ENCODE results near the gene NMT2. TPM values are rescaled to one million over a fixed set of nuclear protein-coding genes. Genes with fewer than 3 reads are reported as not detected.

NMT2 gene
- total RNA-seq, 1 donor = 84.2 TPM

DNA sequence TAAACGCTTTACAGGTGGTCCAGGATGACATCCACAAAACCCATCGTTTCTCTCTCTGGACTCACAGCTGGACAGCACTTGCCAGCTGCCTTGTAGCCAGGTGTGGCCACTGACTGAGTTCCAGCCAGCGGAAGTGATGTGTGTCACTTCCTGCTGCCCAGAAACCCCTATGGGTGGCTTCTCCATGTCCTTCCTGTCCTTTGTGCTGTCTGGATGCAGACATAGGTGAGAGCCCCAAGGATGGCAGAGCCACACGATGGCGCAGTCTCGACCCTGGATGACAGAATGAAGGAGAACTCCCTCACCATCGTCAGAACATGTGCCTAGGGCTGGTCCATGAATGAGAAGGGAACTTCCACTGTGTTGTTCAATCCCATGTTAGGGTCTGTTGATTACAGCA lies 22.1 kb downstream of the NMT2 start:
- no peak for DNase-seq (ENCODE audit: low read depth)
- H3K4me3 ChIP-seq (ENCODE audit: low read depth, low read length) = no peak overlapping the region
- TF ChIP-seq, protein P1, sequence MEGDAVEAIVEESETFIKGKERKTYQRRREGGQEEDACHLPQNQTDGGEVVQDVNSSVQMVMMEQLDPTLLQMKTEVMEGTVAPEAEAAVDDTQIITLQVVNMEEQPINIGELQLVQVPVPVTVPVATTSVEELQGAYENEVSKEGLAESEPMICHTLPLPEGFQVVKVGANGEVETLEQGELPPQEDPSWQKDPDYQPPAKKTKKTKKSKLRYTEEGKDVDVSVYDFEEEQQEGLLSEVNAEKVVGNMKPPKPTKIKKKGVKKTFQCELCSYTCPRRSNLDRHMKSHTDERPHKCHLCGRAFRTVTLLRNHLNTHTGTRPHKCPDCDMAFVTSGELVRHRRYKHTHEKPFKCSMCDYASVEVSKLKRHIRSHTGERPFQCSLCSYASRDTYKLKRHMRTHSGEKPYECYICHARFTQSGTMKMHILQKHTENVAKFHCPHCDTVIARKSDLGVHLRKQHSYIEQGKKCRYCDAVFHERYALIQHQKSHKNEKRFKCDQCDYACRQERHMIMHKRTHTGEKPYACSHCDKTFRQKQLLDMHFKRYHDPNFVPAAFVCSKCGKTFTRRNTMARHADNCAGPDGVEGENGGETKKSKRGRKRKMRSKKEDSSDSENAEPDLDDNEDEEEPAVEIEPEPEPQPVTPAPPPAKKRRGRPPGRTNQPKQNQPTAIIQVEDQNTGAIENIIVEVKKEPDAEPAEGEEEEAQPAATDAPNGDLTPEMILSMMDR (IDR thresholded peaks at IDR 0.05; ENCODE audit: insufficient read depth, low read depth, low read length) = no peak

DNA sequence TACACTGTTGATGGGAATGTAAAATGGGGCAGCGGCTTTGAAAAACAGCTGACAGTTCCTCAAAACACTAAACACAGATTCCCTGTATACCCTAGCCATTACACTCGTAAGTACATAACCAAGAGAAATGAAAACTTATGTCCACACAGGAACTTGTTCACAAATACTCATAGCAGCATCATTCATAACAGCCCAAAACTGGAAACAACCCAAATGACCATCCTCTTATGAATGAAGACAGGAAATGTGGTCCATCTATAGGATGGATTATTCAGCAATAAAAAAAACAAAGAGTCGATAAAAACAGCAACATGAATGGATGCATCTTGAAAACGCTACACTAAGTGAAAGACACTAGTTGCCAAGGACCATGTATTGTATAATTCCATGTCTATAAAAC lies 23.7 kb downstream of the NMT2 start:
- TF ChIP-seq, protein P1 (IDR thresholded peaks at IDR 0.05; ENCODE audit: insufficient read depth, low read depth, low read length) = no peak
- H3K4me3 ChIP-seq (ENCODE audit: low read depth, low read length) = no peak overlapping the region
- DNase-seq (ENCODE audit: low read depth) = no peak

DNA sequence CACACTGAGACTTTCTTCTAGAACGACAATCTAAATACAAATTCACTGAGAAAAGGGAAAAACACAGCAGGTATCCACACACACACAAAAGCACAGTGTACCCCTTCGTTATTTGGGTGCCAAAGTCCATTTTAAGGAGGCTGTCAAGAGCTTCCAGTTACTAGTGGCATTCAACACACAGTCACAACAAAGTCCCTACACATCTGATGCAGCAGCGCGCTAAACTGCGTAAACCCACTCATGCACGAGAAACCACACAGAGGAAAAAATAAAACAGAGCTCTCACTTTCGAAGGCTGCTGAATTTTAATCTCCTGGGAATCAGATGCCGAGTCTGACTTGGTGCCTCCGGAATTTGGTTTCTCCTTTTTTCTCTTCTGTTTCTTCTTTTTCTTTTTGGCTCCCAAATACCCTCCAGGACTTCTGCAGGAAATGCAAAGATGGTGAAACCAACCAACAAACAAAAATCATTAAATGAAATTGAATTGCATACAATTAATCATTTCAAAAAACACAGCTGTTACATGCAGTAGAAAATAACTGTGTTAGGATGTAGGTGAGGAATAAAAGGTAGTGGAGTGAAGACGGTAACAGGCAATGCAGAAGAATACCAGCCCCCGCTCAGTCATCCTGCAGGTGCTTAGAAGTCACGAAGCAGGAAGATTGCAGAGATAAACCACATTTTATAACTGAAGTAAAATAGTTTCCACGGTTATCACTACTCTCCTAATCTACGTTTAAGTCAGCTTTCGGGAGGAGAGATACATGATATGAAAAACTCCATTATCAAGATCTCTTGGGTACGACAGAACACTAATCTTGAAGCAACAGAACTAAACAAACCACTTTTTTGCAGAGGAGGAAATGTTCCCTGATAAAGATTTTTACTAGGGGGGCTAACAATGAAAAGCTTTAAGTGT lies 27.1 kb downstream of the NMT2 start:
- DNase-seq (ENCODE audit: low read depth) = no peak
- TF ChIP-seq, protein P1 (IDR thresholded peaks at IDR 0.05; ENCODE audit: insufficient read depth, low read depth, low read length) = no peak
- H3K4me3 ChIP-seq (ENCODE audit: low read depth, low read length) = no peak overlapping the region

DNA sequence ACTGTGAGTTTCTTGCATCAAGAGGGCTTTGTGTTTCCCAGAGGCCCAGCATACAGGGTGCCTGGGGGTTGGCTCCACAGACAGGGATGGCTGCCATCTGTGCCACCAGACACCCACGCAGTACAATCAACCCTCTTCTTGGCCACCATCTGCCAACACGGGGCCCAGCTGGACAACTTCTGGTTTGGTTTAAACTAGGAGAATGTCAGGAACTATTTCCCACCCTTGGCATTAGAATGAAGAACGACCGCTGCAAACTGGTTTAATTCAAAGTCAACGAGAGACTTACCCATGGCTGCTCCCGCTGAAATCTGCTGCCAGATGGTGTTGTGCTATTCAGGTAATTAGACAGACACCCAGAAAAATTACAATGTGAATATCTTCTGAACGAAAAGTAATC lies 27.8 kb downstream of the NMT2 start:
- H3K4me3 ChIP-seq (ENCODE audit: low read depth, low read length) = no peak overlapping the region
- no peak for DNase-seq (ENCODE audit: low read depth)
- TF ChIP-seq, protein P1 (IDR thresholded peaks at IDR 0.05; ENCODE audit: insufficient read depth, low read depth, low read length) = no peak

DNA sequence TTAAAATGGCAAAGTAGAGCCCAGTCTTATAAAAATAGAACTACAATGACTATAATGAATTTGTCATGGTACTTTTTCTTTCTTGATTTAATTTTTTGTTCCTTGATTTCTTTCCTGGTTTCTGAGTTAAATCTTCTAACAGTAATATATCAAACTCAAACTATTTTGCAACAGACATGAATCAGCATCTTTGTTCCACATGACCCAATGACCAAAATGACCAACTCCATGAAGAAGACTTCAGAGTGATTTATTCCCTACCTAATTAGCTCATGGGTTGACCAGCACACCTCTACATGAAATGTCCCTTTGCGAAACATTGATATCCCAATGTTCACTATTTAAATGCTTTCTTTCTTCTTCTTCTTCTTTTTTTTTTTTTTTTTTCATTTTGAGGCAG lies 30.9 kb downstream of the NMT2 start:
- TF ChIP-seq, protein P1 (IDR thresholded peaks at IDR 0.05; ENCODE audit: insufficient read depth, low read depth, low read length) = no peak
- peak; percentile 47 for DNase-seq (ENCODE audit: low read depth)
- H3K4me3 ChIP-seq (ENCODE audit: low read depth, low read length) = no peak overlapping the region

DNA sequence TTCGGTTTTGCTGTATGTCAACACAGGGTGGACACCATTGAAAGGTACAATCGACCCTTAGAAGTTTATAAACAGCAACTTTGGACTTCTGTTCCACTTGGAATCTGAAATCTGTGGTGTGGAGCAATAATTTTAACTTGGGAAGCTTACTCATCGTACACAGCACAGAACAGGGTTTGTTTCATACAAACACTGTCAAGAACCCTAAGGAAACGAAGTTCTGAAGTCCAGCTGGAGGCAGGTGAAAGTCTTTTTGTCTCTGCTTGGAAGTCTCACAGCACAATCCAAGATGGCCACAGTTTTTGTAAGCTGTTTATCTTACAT lies 31.5 kb downstream of the NMT2 start:
- peak; percentile 57 for DNase-seq (ENCODE audit: low read depth)
- H3K4me3 ChIP-seq (ENCODE audit: low read depth, low read length) = no peak overlapping the region
- TF ChIP-seq, protein P1 (IDR thresholded peaks at IDR 0.05; ENCODE audit: insufficient read depth, low read depth, low read length) = no peak

Measured in fibroblast of villous mesenchyme (primary cell).